ENCODE results near the gene LRTM2.

- no peak for TF ChIP-seq EZH2 (IDR thresholded peaks at IDR 0.05; ENCODE audit: insufficient read depth, poor library complexity, severe bottlenecking)
- TF ChIP-seq EZH2phosphoT487 (IDR thresholded peaks at IDR 0.05; ENCODE audit: insufficient read depth, low read depth) = no peak
Observed at GRCh38 chr12:1810931-1811280, 9.5 kb upstream of the LRTM2 start.
